Measurements from ENCODE around the gene SETD1A.
"Not testable (repeated sequence)": the region's sequence is repeated elsewhere in the genome, so short reads cannot be mapped to it uniquely, and the experiment has no call there.

The SETD1A gene

GRCh38 chr16:30925632-30925987 is 31.9 kb upstream of the SETD1A start:
- Mint-ChIP-seq H3K4me1 (peaks cover 44% of the 10 kb centered on the region), H3K9me3 (no peaks in the 10 kb centered on the region), H3K27ac (peak overlapping the region; percentile 77), H3K36me3 (peaks cover 33% of the 10 kb centered on the region), H3K4me3 (peak overlapping the region; percentile 70)
- DNase-seq (ENCODE audit: low spot score in 2 of 2), result no peak
- no peak for ATAC-seq

GRCh38 chr16:30925995-30926811 is 31.4 kb upstream of the SETD1A start:
- Mint-ChIP-seq H3K36me3 (peaks cover 35% of the 10 kb centered on the region), H3K4me1 (peaks cover 43% of the 10 kb centered on the region), H3K9me3 (no peaks in the 10 kb centered on the region), H3K27ac (peak overlapping the region; percentile 77), H3K4me3 (peak overlapping the region; percentile 22)
- DNase-seq (ENCODE audit: low spot score in 2 of 2), result no peak
- no peak for ATAC-seq

- peak overlapping the region; percentile 77 for H3K27ac Mint-ChIP-seq
- H3K36me3 Mint-ChIP-seq, result peaks cover 41% of the 10 kb centered on the region
- no peak for ATAC-seq
- peaks cover 35% of the 10 kb centered on the region for H3K4me1 Mint-ChIP-seq
- H3K4me3 Mint-ChIP-seq, result no peak overlapping the region
- no peak for DNase-seq (ENCODE audit: low spot score in 2 of 2)
- no peaks in the 10 kb centered on the region for H3K9me3 Mint-ChIP-seq
Observed at GRCh38 chr16:30926937-30927788, 30.4 kb upstream of the SETD1A start.

- Mint-ChIP-seq H3K27ac (no peak overlapping the region), H3K36me3 (peaks cover 41% of the 10 kb centered on the region), H3K4me3 (no peak overlapping the region), H3K4me1 (peaks cover 32% of the 10 kb centered on the region), H3K9me3 (no peaks in the 10 kb centered on the region)
- DNase-seq (ENCODE audit: low spot score in 2 of 2), result peak in 1 of 2 donors; percentile 66
- ATAC-seq, result no peak
Observed at GRCh38 chr16:30927789-30928378, 29.7 kb upstream of the SETD1A start.

- ATAC-seq, result no peak
- H3K36me3 Mint-ChIP-seq, result peaks cover 43% of the 10 kb centered on the region
- peak overlapping the region; percentile 50 for H3K27ac Mint-ChIP-seq
- H3K4me1 Mint-ChIP-seq, result peaks cover 32% of the 10 kb centered on the region
- no peak for DNase-seq (ENCODE audit: low spot score in 2 of 2)
- H3K9me3 Mint-ChIP-seq, result no peaks in the 10 kb centered on the region
- no peak overlapping the region for H3K4me3 Mint-ChIP-seq
Observed at GRCh38 chr16:30928390-30928789, 29.2 kb upstream of the SETD1A start.

- H3K4me1 Mint-ChIP-seq, result peaks cover 32% of the 10 kb centered on the region
- H3K9me3 Mint-ChIP-seq, result no peaks in the 10 kb centered on the region
- peak overlapping the region; percentile 50 for H3K27ac Mint-ChIP-seq
- peaks cover 51% of the 10 kb centered on the region for H3K36me3 Mint-ChIP-seq
- peak; percentile 82 for ATAC-seq
- H3K4me3 Mint-ChIP-seq, result no peak overlapping the region
- no peak for DNase-seq (ENCODE audit: low spot score in 2 of 2)
Observed at GRCh38 chr16:30929167-30929566, 28.4 kb upstream of the SETD1A start.

- H3K36me3 Mint-ChIP-seq, result peaks cover 61% of the 10 kb centered on the region
- ATAC-seq, result no peak
- peaks cover 31% of the 10 kb centered on the region for H3K4me1 Mint-ChIP-seq
- no peak overlapping the region for H3K27ac Mint-ChIP-seq
- no peak for DNase-seq (ENCODE audit: low spot score in 2 of 2)
- no peak overlapping the region for H3K4me3 Mint-ChIP-seq
- H3K9me3 Mint-ChIP-seq, result no peaks in the 10 kb centered on the region
Observed at GRCh38 chr16:30930160-30930571, 27.4 kb upstream of the SETD1A start.

- H3K36me3 Mint-ChIP-seq, result peaks cover 61% of the 10 kb centered on the region
- H3K27ac Mint-ChIP-seq, result peak overlapping the region; percentile 54
- DNase-seq (ENCODE audit: low spot score in 2 of 2) (no peak), ATAC-seq (no peak)
- H3K4me3 Mint-ChIP-seq, result no peak overlapping the region
- H3K9me3 Mint-ChIP-seq, result no peaks in the 10 kb centered on the region
- H3K4me1 Mint-ChIP-seq, result peaks cover 28% of the 10 kb centered on the region
Observed at GRCh38 chr16:30931068-30931650, 26.4 kb upstream of the SETD1A start.

- no peak for DNase-seq (ENCODE audit: low spot score in 2 of 2)
- H3K4me3 Mint-ChIP-seq, result no peak overlapping the region
- ATAC-seq, result peak; percentile 66
- no peaks in the 10 kb centered on the region for H3K9me3 Mint-ChIP-seq
- peaks cover 30% of the 10 kb centered on the region for H3K4me1 Mint-ChIP-seq
- peak overlapping the region; percentile 43 for H3K27ac Mint-ChIP-seq
- H3K36me3 Mint-ChIP-seq, result peaks cover 66% of the 10 kb centered on the region
Observed at GRCh38 chr16:30934827-30935557, 22.6 kb upstream of the SETD1A start.

- H3K27ac Mint-ChIP-seq, result peak overlapping the region; percentile 79
- H3K36me3 Mint-ChIP-seq, result peaks cover 62% of the 10 kb centered on the region
- ATAC-seq (no peak), DNase-seq (ENCODE audit: low spot score in 2 of 2) (no peak)
- no peaks in the 10 kb centered on the region for H3K9me3 Mint-ChIP-seq
- no peak overlapping the region for H3K4me3 Mint-ChIP-seq
- H3K4me1 Mint-ChIP-seq, result peaks cover 41% of the 10 kb centered on the region
Observed at GRCh38 chr16:30937692-30938091, 19.9 kb upstream of the SETD1A start.

GRCh38 chr16:30939571-30939970 is 18.0 kb upstream of the SETD1A start:
- not testable (repeated sequence) for DNase-seq (ENCODE audit: low spot score in 2 of 2); H3K4me3 Mint-ChIP-seq; H3K9me3 Mint-ChIP-seq; ATAC-seq; H3K27ac Mint-ChIP-seq
- peaks cover 41% of the 10 kb centered on the region for H3K4me1 Mint-ChIP-seq
- H3K36me3 Mint-ChIP-seq, result peaks cover 61% of the 10 kb centered on the region

GRCh38 chr16:30941600-30942425 is 15.7 kb upstream of the SETD1A start:
- peak; percentile 92 for ATAC-seq
- Mint-ChIP-seq H3K4me1 (peaks cover 32% of the 10 kb centered on the region), H3K4me3 (peak overlapping the region; percentile 48), H3K36me3 (peaks cover 61% of the 10 kb centered on the region), H3K27ac (no peak overlapping the region), H3K9me3 (no peaks in the 10 kb centered on the region)
- peak; percentile 62 to 85 for DNase-seq (ENCODE audit: low spot score in 2 of 2)

- Mint-ChIP-seq H3K4me3 (peak overlapping the region; percentile 48), H3K9me3 (no peaks in the 10 kb centered on the region), H3K4me1 (peaks cover 27% of the 10 kb centered on the region), H3K36me3 (peaks cover 64% of the 10 kb centered on the region), H3K27ac (no peak overlapping the region)
- ATAC-seq, result peak; percentile 5
- no peak for DNase-seq (ENCODE audit: low spot score in 2 of 2)
Observed at GRCh38 chr16:30942426-30942806, 15.1 kb upstream of the SETD1A start.

- Mint-ChIP-seq H3K36me3 (peaks cover 65% of the 10 kb centered on the region), H3K27ac (no peak overlapping the region), H3K4me3 (no peak overlapping the region), H3K4me1 (peaks cover 19% of the 10 kb centered on the region), H3K9me3 (no peaks in the 10 kb centered on the region)
- ATAC-seq (no peak), DNase-seq (ENCODE audit: low spot score in 2 of 2) (no peak)
Observed at GRCh38 chr16:30944352-30944751, 13.2 kb upstream of the SETD1A start.

All from stimulated activated effector memory CD8-positive, alpha-beta T cell treated with anti-CD3 and anti-CD28 coated beads, Interleukin-12 subunit alpha, Interleukin-12 subunit beta, amount 100 ng/mL, for 72 hours (primary cell).